Bronchial epithelial cell (primary cell): ENCODE data around the gene OR51V1. TPM values are rescaled to one million over a fixed set of nuclear protein-coding genes. Genes with fewer than 3 reads are reported as not detected.

ENCODE experiments used
- DNase-seq: peaks from one replicate; pipeline ENCODE4 v3.0.0-alpha.2; 2010; ENCODE audit warnings: low read depth
- FAIRE-seq: peaks from 2 replicates; lab custom pipeline; 2011; peaks lifted over from hg19 to GRCh38; lab: Jason Lieb, UNC
- H3K27me3 ChIP-seq: 2 replicates; pipeline ENCODE4 v1.5.1; 2011; ENCODE audit warnings: low read length; ENCODE audit not compliant: control insufficient read depth, insufficient read depth
- H3K36me3 ChIP-seq: 2 replicates; pipeline ENCODE4 v1.5.1; 2011; ENCODE audit warnings: low read length; ENCODE audit not compliant: control insufficient read depth, insufficient read depth
- H3K4me3 ChIP-seq: 2 replicates; pipeline ENCODE4 v1.5.1; 2011; ENCODE audit warnings: mild to moderate bottlenecking, low read depth, low read length, control low read depth
- CTCF ChIP-seq: IDR thresholded peaks from 2 replicates; pipeline ENCODE4 v1.5.1; 2011; ENCODE audit warnings: mild to moderate bottlenecking, moderate library complexity, low read length, control low read depth, inconsistent platforms; ENCODE audit not compliant: insufficient read depth, severe bottlenecking
- total RNA-seq: library from RNA; depleted of rRNA; stranded (reverse); fragments of >200 nt; gene quantifications from 2 replicates; pipeline ENCODE4 v1.2.1, GENCODE V29; 2014

OR51V1 gene
- total RNA-seq, 1 donor from 2014 or later, result not detected

DNA sequence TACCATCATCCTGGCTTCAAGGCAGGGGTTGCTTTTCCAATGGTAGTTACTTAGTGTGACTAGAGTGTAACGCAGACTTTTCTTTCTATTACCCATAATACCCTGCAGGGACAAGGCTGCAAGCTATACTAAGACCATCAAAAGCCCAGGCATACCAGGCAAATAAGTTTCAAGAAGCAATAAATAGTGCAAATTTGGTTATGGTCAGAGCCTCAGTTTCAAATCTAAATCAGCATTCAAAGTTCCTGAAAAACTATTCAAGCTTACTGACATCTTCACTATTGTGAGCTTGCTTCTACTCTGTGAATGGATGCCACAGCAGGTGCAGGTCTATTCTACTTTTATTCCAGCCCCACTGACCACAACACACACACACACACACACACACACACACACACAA lies 28.9 kb upstream of the OR51V1 start:
- Histone ChIP-seq H3K36me3 (no peaks in the 10 kb centered on the region), H3K4me3 (no peak overlapping the region), H3K27me3 (no peaks in the 10 kb centered on the region)
- no peak for FAIRE-seq
- TF ChIP-seq CTCF, result no peak
- DNase-seq, result no peak

- FAIRE-seq, result no peak
- no peak overlapping the region for H3K4me3 ChIP-seq
- no peaks in the 10 kb centered on the region for H3K27me3 ChIP-seq
- TF ChIP-seq CTCF, result no peak
- H3K36me3 ChIP-seq, result no peaks in the 10 kb centered on the region
- no peak for DNase-seq
These were observed 27.6 kb upstream of the OR51V1 start for GRCh38 chr11:5228124-5228523.

- H3K4me3 ChIP-seq, result no peak overlapping the region
- no peaks in the 10 kb centered on the region for H3K36me3 ChIP-seq
- DNase-seq (no peak), FAIRE-seq (no peak)
- H3K27me3 ChIP-seq, result no peaks in the 10 kb centered on the region
- TF ChIP-seq CTCF, result no peak
These were observed 27.2 kb upstream of the OR51V1 start for GRCh38 chr11:5227681-5228080.

DNA sequence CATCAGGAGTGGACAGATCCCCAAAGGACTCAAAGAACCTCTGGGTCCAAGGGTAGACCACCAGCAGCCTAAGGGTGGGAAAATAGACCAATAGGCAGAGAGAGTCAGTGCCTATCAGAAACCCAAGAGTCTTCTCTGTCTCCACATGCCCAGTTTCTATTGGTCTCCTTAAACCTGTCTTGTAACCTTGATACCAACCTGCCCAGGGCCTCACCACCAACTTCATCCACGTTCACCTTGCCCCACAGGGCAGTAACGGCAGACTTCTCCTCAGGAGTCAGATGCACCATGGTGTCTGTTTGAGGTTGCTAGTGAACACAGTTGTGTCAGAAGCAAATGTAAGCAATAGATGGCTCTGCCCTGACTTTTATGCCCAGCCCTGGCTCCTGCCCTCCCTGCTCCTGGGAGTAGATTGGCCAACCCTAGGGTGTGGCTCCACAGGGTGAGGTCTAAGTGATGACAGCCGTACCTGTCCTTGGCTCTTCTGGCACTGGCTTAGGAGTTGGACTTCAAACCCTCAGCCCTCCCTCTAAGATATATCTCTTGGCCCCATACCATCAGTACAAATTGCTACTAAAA lies 26.3 kb upstream of the OR51V1 start, which contains the start of gene HBB:
Gene HBB, minus strand, starts transcription at position 340 of the 579 bp plus-strand sequence. Its CDS starts 50 bp downstream, at position 290.
- Histone ChIP-seq H3K27me3 (no peaks in the 10 kb centered on the region), H3K36me3 (no peaks in the 10 kb centered on the region), H3K4me3 (no peak within 1 kb of the TSS)
- DNase-seq (no peak), FAIRE-seq (peak; percentile 62)
- no peak for TF ChIP-seq CTCF

- DNase-seq, result no peak
- Histone ChIP-seq H3K4me3 (no peak overlapping the region), H3K27me3 (no peaks in the 10 kb centered on the region), H3K36me3 (no peaks in the 10 kb centered on the region)
- no peak for FAIRE-seq
- TF ChIP-seq CTCF, result no peak
These were observed 25.0 kb upstream of the OR51V1 start for GRCh38 chr11:5225480-5225871.
